ENCODE measurements around the gene PPEF1. TPM values are rescaled to one million over a fixed set of nuclear protein-coding genes. Genes with fewer than 3 reads are reported as not detected.

PPEF1 gene
- total RNA-seq, 1 donor from 2014 or later: not detected

- no peaks in the 10 kb centered on the region for H4K20me1 ChIP-seq (ENCODE audit: insufficient read depth, low read length)
- H3K27me3 ChIP-seq (ENCODE audit: insufficient read depth, low read length): no peaks in the 10 kb centered on the region
- no peaks in the 10 kb centered on the region for H3K36me3 ChIP-seq (ENCODE audit: insufficient read depth, low read length)
- Mint-ChIP-seq H3K4me1 (ENCODE audit: low read depth, unreplicated experiment) (no peaks in the 10 kb centered on the region), H3K4me3 (ENCODE audit: unreplicated experiment) (no peak overlapping the region), H3K27ac (ENCODE audit: unreplicated experiment) (no peak overlapping the region), H3K36me3 (ENCODE audit: low read depth, unreplicated experiment) (no peaks in the 10 kb centered on the region), H3K27me3 (ENCODE audit: low read depth, unreplicated experiment) (no peaks in the 10 kb centered on the region), H3K9me3 (ENCODE audit: unreplicated experiment) (no peaks in the 10 kb centered on the region)
- DNase-seq (ENCODE audit: low read depth) (no peak), FAIRE-seq (no peak)
- H3K4me1 ChIP-seq (ENCODE audit: insufficient read depth, low read length): no peaks in the 10 kb centered on the region
- no peak overlapping the region for H3K27ac ChIP-seq (ENCODE audit: low read depth, low read length)
- TF ChIP-seq EZH2 (IDR thresholded peaks at IDR 0.05; ENCODE audit: insufficient read depth, low read length) (no peak), CTCF (IDR thresholded peaks at IDR 0.05; ENCODE audit: insufficient read depth, low read depth, low read length) (no peak)
- H3K9ac ChIP-seq (ENCODE audit: low read length): no peak overlapping the region
- H3K4me2 ChIP-seq (ENCODE audit: low read length): no peak overlapping the region
- no peak overlapping the region for H2AFZ ChIP-seq (ENCODE audit: low read depth, low read length)
- H3K79me2 ChIP-seq (ENCODE audit: insufficient read depth, low read length): no peaks in the 10 kb centered on the region
- H3K9me3 ChIP-seq (ENCODE audit: insufficient read depth, low read depth, low read length): no peaks in the 10 kb centered on the region
- H3K4me3 ChIP-seq (ENCODE audit: insufficient read depth, low read depth, low read length): no peak overlapping the region
Observed at GRCh38 chrX:18864390-18864920, 157.0 kb downstream of the PPEF1 start.

- Mint-ChIP-seq H3K9me3 (ENCODE audit: unreplicated experiment) (no peaks in the 10 kb centered on the region), H3K4me3 (ENCODE audit: unreplicated experiment) (no peak overlapping the region), H3K36me3 (ENCODE audit: low read depth, unreplicated experiment) (no peaks in the 10 kb centered on the region), H3K4me1 (ENCODE audit: low read depth, unreplicated experiment) (peaks cover 3% of the 10 kb centered on the region), H3K27me3 (ENCODE audit: low read depth, unreplicated experiment) (peaks cover 2% of the 10 kb centered on the region), H3K27ac (ENCODE audit: unreplicated experiment) (no peak overlapping the region)
- peaks cover 9% of the 10 kb centered on the region for H3K4me1 ChIP-seq (ENCODE audit: insufficient read depth, low read length)
- H3K4me2 ChIP-seq (ENCODE audit: low read length): no peak overlapping the region
- no peak for FAIRE-seq
- TF ChIP-seq CTCF (IDR thresholded peaks at IDR 0.05; ENCODE audit: insufficient read depth, low read depth, low read length): no peak
- no peak for TF ChIP-seq EZH2 (IDR thresholded peaks at IDR 0.05; ENCODE audit: insufficient read depth, low read length)
- no peak overlapping the region for H3K4me3 ChIP-seq (ENCODE audit: insufficient read depth, low read depth, low read length)
- H4K20me1 ChIP-seq (ENCODE audit: insufficient read depth, low read length): no peaks in the 10 kb centered on the region
- H3K36me3 ChIP-seq (ENCODE audit: insufficient read depth, low read length): no peaks in the 10 kb centered on the region
- H2AFZ ChIP-seq (ENCODE audit: low read depth, low read length): no peak overlapping the region
- DNase-seq (ENCODE audit: low read depth): peak; percentile 7
- H3K27me3 ChIP-seq (ENCODE audit: insufficient read depth, low read length): no peaks in the 10 kb centered on the region
- no peak overlapping the region for H3K9ac ChIP-seq (ENCODE audit: low read length)
- no peak overlapping the region for H3K27ac ChIP-seq (ENCODE audit: low read depth, low read length)
- no peaks in the 10 kb centered on the region for H3K79me2 ChIP-seq (ENCODE audit: insufficient read depth, low read length)
- no peaks in the 10 kb centered on the region for H3K9me3 ChIP-seq (ENCODE audit: insufficient read depth, low read depth, low read length)
Observed at GRCh38 chrX:18871161-18871890, 163.9 kb downstream of the PPEF1 start.

GRCh38 chrX:18871970-18872369 is 164.5 kb downstream of the PPEF1 start:
- FAIRE-seq: no peak
- no peak overlapping the region for H3K4me2 ChIP-seq (ENCODE audit: low read length)
- peaks cover 3% of the 10 kb centered on the region for H3K4me1 Mint-ChIP-seq (ENCODE audit: low read depth, unreplicated experiment)
- no peak for DNase-seq (ENCODE audit: low read depth)
- no peak overlapping the region for H3K9ac ChIP-seq (ENCODE audit: low read length)
- no peak overlapping the region for H2AFZ ChIP-seq (ENCODE audit: low read depth, low read length)
- no peaks in the 10 kb centered on the region for H3K9me3 Mint-ChIP-seq (ENCODE audit: unreplicated experiment)
- no peaks in the 10 kb centered on the region for H3K36me3 ChIP-seq (ENCODE audit: insufficient read depth, low read length)
- H3K4me1 ChIP-seq (ENCODE audit: insufficient read depth, low read length): peaks cover 9% of the 10 kb centered on the region
- no peak overlapping the region for H3K4me3 ChIP-seq (ENCODE audit: insufficient read depth, low read depth, low read length)
- H3K4me3 Mint-ChIP-seq (ENCODE audit: unreplicated experiment): no peak overlapping the region
- TF ChIP-seq CTCF (IDR thresholded peaks at IDR 0.05; ENCODE audit: insufficient read depth, low read depth, low read length) (no peak), EZH2 (IDR thresholded peaks at IDR 0.05; ENCODE audit: insufficient read depth, low read length) (no peak)
- H3K79me2 ChIP-seq (ENCODE audit: insufficient read depth, low read length): no peaks in the 10 kb centered on the region
- H3K27ac Mint-ChIP-seq (ENCODE audit: unreplicated experiment): no peak overlapping the region
- H3K9me3 ChIP-seq (ENCODE audit: insufficient read depth, low read depth, low read length): no peaks in the 10 kb centered on the region
- H3K27me3 ChIP-seq (ENCODE audit: insufficient read depth, low read length): no peaks in the 10 kb centered on the region
- no peak overlapping the region for H3K27ac ChIP-seq (ENCODE audit: low read depth, low read length)
- peaks cover 2% of the 10 kb centered on the region for H3K27me3 Mint-ChIP-seq (ENCODE audit: low read depth, unreplicated experiment)
- no peaks in the 10 kb centered on the region for H4K20me1 ChIP-seq (ENCODE audit: insufficient read depth, low read length)
- H3K36me3 Mint-ChIP-seq (ENCODE audit: low read depth, unreplicated experiment): no peaks in the 10 kb centered on the region
